K562 (cell line): ENCODE data around the gene ALG13. TPM values are rescaled to one million over a fixed set of nuclear protein-coding genes. Genes with fewer than 3 reads are reported as not detected.

Experiments used
- ATAC-seq: fragments of 200-7000 bp; cut with Tn5 transposase; 3 replicates; pipeline ENCODE4 v1.9.1; 2020; ENCODE audit warnings: moderate library complexity
- BruUV-seq: library from RNA; stranded (reverse); fragments of 400-500 nt; replicated peaks from 2 replicates; lab custom pipeline; 2021; lab: Mats Ljungman, UMichigan
- CTCF ChIA-PET: fragments of 300-600 bp; formaldehyde crosslinking; extraction: SDS; loops from one replicate; lab custom pipeline; 2021; ENCODE audit warnings: low intra/inter-chr PET ratio; lab: Yijun Ruan, JAX
- POLR2A ChIA-PET: fragments of 300-600, 350-650 bp; sonication (Branson Sonifier 250); formaldehyde crosslinking; extraction: SDS; loops from one replicate; lab custom pipeline; 2021; ENCODE audit warnings: antibody characterized with exemption, inconsistent platforms; lab: Yijun Ruan, JAX
- DNase-seq, 4 experiments: peaks; one replicate each; pipeline versions ENCODE4 v3.0.0 to v3.0.0-alpha.2; 2011 to 2018; ENCODE audit warnings: low spot score in 3 of 4, mixed read lengths in 3 of 4; ENCODE audit errors: extremely low read depth in 1 of 4
- FAIRE-seq: peaks from 2 replicates; lab custom pipeline; 2011; peaks lifted over from hg19 to GRCh38; lab: Jason Lieb, UNC
- H2AFZ ChIP-seq: 2 replicates; pipeline ENCODE4 v1.6.0; 2011; ENCODE audit warnings: low read depth, low read length, control low read depth, inconsistent platforms
- H3K27ac ChIP-seq: fragments of 200-600 bp; 3 replicates; pipeline ENCODE4 v1.8.0; 2011; ENCODE audit warnings: low read depth, mild to moderate bottlenecking, control low read depth, inconsistent platforms, low read length, moderate library complexity, mixed read lengths; ENCODE audit errors: extremely low read depth
- H3K27me3 ChIP-seq, 2 experiments: fragments of 300-600 bp in 1 of 2; 2 replicates in 1 of 2; 3 replicates in 1 of 2; pipeline versions ENCODE4 v1.6.0 to v1.8.0; 2011; ENCODE audit warnings: inconsistent platforms in 2 of 2, low read length in 2 of 2, mild to moderate bottlenecking in 1 of 2, mixed read lengths in 1 of 2, moderate library complexity in 1 of 2; ENCODE audit not compliant: control insufficient read depth in 2 of 2, insufficient read depth in 2 of 2
- H3K36me3 ChIP-seq: fragments of 300-600 bp; 3 replicates; pipeline ENCODE4 v1.8.0; 2011; ENCODE audit warnings: mild to moderate bottlenecking, low read length, inconsistent platforms; ENCODE audit not compliant: control insufficient read depth, insufficient read depth
- H3K4me1 ChIP-seq, 2 experiments: fragments of 200-600 bp in 1 of 2; replicated peaks in 1 of 2; 2 replicates in 1 of 2; 3 replicates in 1 of 2; pipeline versions ENCODE4 v1.5.1 to v1.8.0; 2011; ENCODE audit warnings: inconsistent platforms in 2 of 2, low read length in 2 of 2, mild to moderate bottlenecking in 1 of 2, mixed read lengths in 1 of 2, moderate library complexity in 1 of 2; ENCODE audit not compliant: control insufficient read depth in 2 of 2, insufficient read depth in 2 of 2
- H3K4me2 ChIP-seq: 2 replicates; pipeline ENCODE4 v1.6.1; 2011; ENCODE audit warnings: low read length, control low read depth, inconsistent platforms, mixed read lengths; ENCODE audit not compliant: insufficient read depth
- H3K4me3 ChIP-seq: fragments of 200-600 bp; sonication (generic), shearing (Covaris generic); 2 replicates; pipeline ENCODE4 v1.5.1; 2016; ENCODE audit warnings: control low read depth, inconsistent platforms
- H3K79me2 ChIP-seq: fragments of 200-600 bp; 3 replicates; pipeline ENCODE4 v1.8.0; 2011; ENCODE audit warnings: low read length, inconsistent platforms; ENCODE audit not compliant: control insufficient read depth, insufficient read depth
- H3K9ac ChIP-seq, 2 experiments: 2 replicates each; pipeline versions ENCODE4 v1.6.0 to v1.6.1; 2011; ENCODE audit warnings: low read depth in 2 of 2, low read length in 2 of 2, control low read depth in 1 of 2, inconsistent platforms in 1 of 2, mild to moderate bottlenecking in 1 of 2, mixed read lengths in 1 of 2; ENCODE audit not compliant: insufficient read depth in 1 of 2
- H3K9me1 ChIP-seq: one replicate; pipeline ENCODE4 v1.6.0; 2011; ENCODE audit warnings: inconsistent platforms, mild to moderate bottlenecking, low read length, moderate library complexity; ENCODE audit not compliant: control insufficient read depth, insufficient read depth
- H3K9me3 ChIP-seq: replicated peaks from 2 replicates; pipeline ENCODE4 v1.5.1; 2011; ENCODE audit warnings: low read depth, low read length, inconsistent platforms; ENCODE audit not compliant: control insufficient read depth, insufficient read depth
- H4K20me1 ChIP-seq: replicated peaks from 2 replicates; pipeline ENCODE4 v1.6.1; 2011; ENCODE audit warnings: low read length, inconsistent platforms, mixed read lengths; ENCODE audit not compliant: control insufficient read depth, insufficient read depth
- ARID2 ChIP-seq: fragments of 450-650 bp; IDR thresholded peaks from 2 replicates; pipeline ENCODE4 v1.6.1; 2017; ENCODE audit warnings: antibody characterized with exemption, mild to moderate bottlenecking
- CBFA2T3 ChIP-seq: fragments of 450-650 bp; IDR thresholded peaks from 2 replicates; pipeline ENCODE4 v1.6.1; 2017
- CBX5 ChIP-seq: IDR thresholded peaks from 2 replicates; pipeline ENCODE4 v1.6.1; 2014; ENCODE audit warnings: low read depth, borderline replicate concordance
- COPS2 ChIP-seq: fragments of 450-650 bp; conservative IDR thresholded peaks from 2 replicates; pipeline ENCODE4 v1.6.1; 2016; ENCODE audit warnings: mild to moderate bottlenecking, moderate library complexity
- CSDE1 ChIP-seq, 2 experiments: fragments of 450-650 bp; IDR thresholded peaks; 2 replicates each; pipeline ENCODE4 v1.6.1; 2016; ENCODE audit warnings: mild to moderate bottlenecking in 1 of 2
- FOXA1 ChIP-seq: fragments of 450-650 bp; IDR thresholded peaks from 2 replicates; pipeline ENCODE4 v1.6.1; 2016; ENCODE audit warnings: mild to moderate bottlenecking, borderline replicate concordance
- KHSRP ChIP-seq: fragments of 450-650 bp; IDR thresholded peaks from 2 replicates; pipeline ENCODE4 v1.6.1; 2017
- KLF13 ChIP-seq: fragments of 450-650 bp; IDR thresholded peaks from 2 replicates; pipeline ENCODE4 v1.6.1; 2016; ENCODE audit warnings: missing genetic modification characterization, low read depth, mild to moderate bottlenecking, missing compliant biosample characterization, moderate library complexity, borderline replicate concordance
- NR2C2 ChIP-seq, 2 experiments: fragments of 200-800 bp in 1 of 2; sonication (Bioruptor generic) in 1 of 2; sonication (generic) in 1 of 2; formaldehyde crosslinking in 1 of 2; IDR thresholded peaks; 2 replicates each; pipeline versions ENCODE4 v1.6.1 to v1.8.0; 2016 to 2022; ENCODE audit warnings: mild to moderate bottlenecking in 1 of 2, missing compliant biosample characterization in 1 of 2, missing genetic modification characterization in 1 of 2, missing genetic modification reagents in 1 of 2
- SMAD4 ChIP-seq: fragments of 250-450 bp; sonication (Bioruptor Pico); conservative IDR thresholded peaks from 2 replicates; pipeline ENCODE4 v1.8.0; 2021; ENCODE audit warnings: inconsistent platforms, mild to moderate bottlenecking, moderate library complexity
- ZNF175 ChIP-seq: fragments of 200-800 bp; sonication (Bioruptor generic); IDR thresholded peaks from 2 replicates; pipeline ENCODE4 v1.6.1; 2016; ENCODE audit warnings: low read depth, mild to moderate bottlenecking, missing genetic modification characterization, missing compliant biosample characterization
- ZNF695 ChIP-seq: fragments of 450-650 bp; formaldehyde crosslinking; IDR thresholded peaks from 2 replicates; pipeline ENCODE4 v1.4.0; 2020; ENCODE audit warnings: mild to moderate bottlenecking, moderate library complexity
- WGBS: fragments of 100-300 bp; shearing (Covaris generic); methylation state at CpG from one replicate; pipeline ENCODE4 v1.1.6; 2016; ENCODE audit warnings: low coverage, mixed read lengths; ENCODE audit not compliant: insufficient coverage; ENCODE audit errors: missing lambda C conversion rate; 5-methylcytosine and 5-hydroxymethylcytosine counted together
- in situ Hi-C: fragments of 300-500 bp; cut with MboI; formaldehyde crosslinking; loops from 4 replicates; pipeline ENCODE4 v1.15.0; 2018; ENCODE audit warnings: inconsistent platforms, mixed read lengths
- intact Hi-C: fragments of 100-400 bp; cut with micrococcal nuclease; formaldehyde crosslinking; loops from 2 replicates; pipeline ENCODE4 v1.14.2; 2022
- polyA plus RNA-seq, 8 experiments: library from polyadenylated mRNA; depleted of rRNA in 4 of 8; stranded (reverse) in 5 of 8; unstranded in 3 of 8; fragments of >200 nt; fragmentation: Nextera tagmentation in 2 of 8; fragmentation: Illumina TruSeq in 1 of 8; extraction: Ambion mirVana in 2 of 8; extraction: Trizol in 1 of 8; gene quantifications; 2 replicates each; pipeline versions ENCODE4 v1.2.1 to v1.2.3, GENCODE V29; 2011 to 2014; ENCODE audit warnings: inconsistent platforms in 1 of 8, missing spikeins in 1 of 8
- total RNA-seq, 7 experiments: library from RNA; depleted of rRNA in 6 of 7; stranded (reverse); fragments of >200 nt in 6 of 7; fragmentation: Illumina TruSeq in 2 of 7; extraction: Trizol in 2 of 7; gene quantifications; 2 replicates each; pipeline versions ENCODE4 v1.2.1 to v1.2.3, GENCODE V29; 2011 to 2021; ENCODE audit warnings: low replicate concordance in 1 of 7
- TF ChIP-seq, protein P1 (sequence below): fragments of 250-450 bp; sonication (Bioruptor Pico); IDR thresholded peaks from 2 replicates; pipeline ENCODE4 v1.8.0; 2021; ENCODE audit warnings: borderline replicate concordance, mild to moderate bottlenecking, moderate library complexity; ENCODE audit not compliant: poor library complexity, severe bottlenecking
- TF ChIP-seq, protein P2 (sequence below): sonication (generic); formaldehyde crosslinking; IDR thresholded peaks from 2 replicates; pipeline ENCODE4 v1.8.1; 2023; ENCODE audit warnings: mild to moderate bottlenecking, missing genetic modification reagents
- TF ChIP-seq, protein P3 (sequence below): sonication (generic); IDR thresholded peaks from 2 replicates; pipeline ENCODE4 v1.6.1; 2016
- TF ChIP-seq, protein P4 (sequence below): fragments of 250-450 bp; sonication (Bioruptor Pico); IDR thresholded peaks from 2 replicates; pipeline ENCODE4 v1.4.0; 2020; ENCODE audit warnings: mild to moderate bottlenecking
- TF ChIP-seq, protein P5 (sequence below): fragments of 250-450 bp; sonication (Bioruptor Pico); IDR thresholded peaks from 2 replicates; pipeline ENCODE4 v1.5.0; 2020; ENCODE audit warnings: mild to moderate bottlenecking, borderline replicate concordance

The ALG13 gene
- total and polyA plus RNA-seq, 9 of the 15 experiments (the other 6 are each of a cell fraction or from before 2014, with no cell fraction given), result 40.3 to 117 (median 68.2) TPM

DNA sequence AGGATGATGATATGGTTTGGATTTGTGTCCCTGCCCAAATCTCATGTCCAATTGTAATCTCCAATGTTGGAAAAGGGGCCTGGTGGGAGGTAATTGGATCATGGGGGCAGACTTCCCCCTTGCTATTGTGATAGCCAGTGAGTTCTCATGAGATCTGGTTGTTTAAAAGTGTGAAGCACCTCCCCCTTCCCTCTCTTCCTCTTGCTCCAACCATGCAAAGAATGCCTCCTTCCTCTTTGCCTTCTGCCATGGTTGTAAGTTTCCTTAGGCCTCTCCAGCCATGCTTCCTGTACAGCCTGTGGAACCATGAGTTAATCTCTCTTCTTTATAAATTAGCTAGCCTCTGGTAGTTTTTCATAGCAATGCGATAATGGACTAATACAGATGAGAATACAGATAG is 19.7 kb upstream of the ALG13 start:
- Histone ChIP-seq H2AFZ (no peak overlapping the region), H3K27ac (no peak overlapping the region), H4K20me1 (no peaks in the 10 kb centered on the region), H3K4me2 (no peak overlapping the region), H3K27me3 (no peaks in the 10 kb centered on the region), H3K9me3 (no peaks in the 10 kb centered on the region), H3K9me1 (no peaks in the 10 kb centered on the region), H3K4me1 (no peaks in the 10 kb centered on the region), H3K4me3 (no peak overlapping the region), H3K79me2 (no peaks in the 10 kb centered on the region), H3K36me3 (no peaks in the 10 kb centered on the region), H3K9ac (no peak overlapping the region)
- no peak for FAIRE-seq
- WGBS, result 9% methylated on average over 1 of the region's 1 CpG
- BruUV-seq, result no TSS peak
- intact Hi-C loops, result no loop called here
- in situ Hi-C loops, result no loop called here
- POLR2A ChIA-PET, result no interaction called here
- CTCF ChIA-PET, result no interaction called here
- no peak for ATAC-seq
- DNase-seq, result no peak
- TF ChIP-seq NR2C2 (CRISPR knock-in tag; IDR thresholded peaks at IDR 0.05) (no peak), NR2C2 (tag; IDR thresholded peaks at IDR 0.05) (no peak), ZNF695 (CRISPR knock-in tag) (no peak), CBFA2T3 (no peak), CBX5 (no peak), CSDE1 (IDR thresholded peaks at IDR 0.05) (no peak), FOXA1 (no peak), ZNF175 (CRISPR knock-in tag) (no peak), ARID2 (no peak), KHSRP (no peak), SMAD4 (no peak), COPS2 (no peak), KLF13 (tag) (no peak)
- TF ChIP-seq, protein P1, sequence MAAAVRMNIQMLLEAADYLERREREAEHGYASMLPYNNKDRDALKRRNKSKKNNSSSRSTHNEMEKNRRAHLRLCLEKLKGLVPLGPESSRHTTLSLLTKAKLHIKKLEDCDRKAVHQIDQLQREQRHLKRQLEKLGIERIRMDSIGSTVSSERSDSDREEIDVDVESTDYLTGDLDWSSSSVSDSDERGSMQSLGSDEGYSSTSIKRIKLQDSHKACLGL, result no peak
- TF ChIP-seq, protein P2, sequence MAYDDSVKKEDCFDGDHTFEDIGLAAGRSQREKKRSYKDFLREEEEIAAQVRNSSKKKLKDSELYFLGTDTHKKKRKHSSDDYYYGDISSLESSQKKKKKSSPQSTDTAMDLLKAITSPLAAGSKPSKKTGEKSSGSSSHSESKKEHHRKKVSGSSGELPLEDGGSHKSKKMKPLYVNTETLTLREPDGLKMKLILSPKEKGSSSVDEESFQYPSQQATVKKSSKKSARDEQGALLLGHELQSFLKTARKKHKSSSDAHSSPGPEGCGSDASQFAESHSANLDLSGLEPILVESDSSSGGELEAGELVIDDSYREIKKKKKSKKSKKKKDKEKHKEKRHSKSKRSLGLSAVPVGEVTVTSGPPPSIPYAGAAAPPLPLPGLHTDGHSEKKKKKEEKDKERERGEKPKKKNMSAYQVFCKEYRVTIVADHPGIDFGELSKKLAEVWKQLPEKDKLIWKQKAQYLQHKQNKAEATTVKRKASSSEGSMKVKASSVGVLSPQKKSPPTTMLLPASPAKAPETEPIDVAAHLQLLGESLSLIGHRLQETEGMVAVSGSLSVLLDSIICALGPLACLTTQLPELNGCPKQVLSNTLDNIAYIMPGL, result no peak
- TF ChIP-seq, protein P3, sequence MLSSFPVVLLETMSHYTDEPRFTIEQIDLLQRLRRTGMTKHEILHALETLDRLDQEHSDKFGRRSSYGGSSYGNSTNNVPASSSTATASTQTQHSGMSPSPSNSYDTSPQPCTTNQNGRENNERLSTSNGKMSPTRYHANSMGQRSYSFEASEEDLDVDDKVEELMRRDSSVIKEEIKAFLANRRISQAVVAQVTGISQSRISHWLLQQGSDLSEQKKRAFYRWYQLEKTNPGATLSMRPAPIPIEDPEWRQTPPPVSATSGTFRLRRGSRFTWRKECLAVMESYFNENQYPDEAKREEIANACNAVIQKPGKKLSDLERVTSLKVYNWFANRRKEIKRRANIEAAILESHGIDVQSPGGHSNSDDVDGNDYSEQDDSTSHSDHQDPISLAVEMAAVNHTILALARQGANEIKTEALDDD, result no peak
- TF ChIP-seq, protein P4, sequence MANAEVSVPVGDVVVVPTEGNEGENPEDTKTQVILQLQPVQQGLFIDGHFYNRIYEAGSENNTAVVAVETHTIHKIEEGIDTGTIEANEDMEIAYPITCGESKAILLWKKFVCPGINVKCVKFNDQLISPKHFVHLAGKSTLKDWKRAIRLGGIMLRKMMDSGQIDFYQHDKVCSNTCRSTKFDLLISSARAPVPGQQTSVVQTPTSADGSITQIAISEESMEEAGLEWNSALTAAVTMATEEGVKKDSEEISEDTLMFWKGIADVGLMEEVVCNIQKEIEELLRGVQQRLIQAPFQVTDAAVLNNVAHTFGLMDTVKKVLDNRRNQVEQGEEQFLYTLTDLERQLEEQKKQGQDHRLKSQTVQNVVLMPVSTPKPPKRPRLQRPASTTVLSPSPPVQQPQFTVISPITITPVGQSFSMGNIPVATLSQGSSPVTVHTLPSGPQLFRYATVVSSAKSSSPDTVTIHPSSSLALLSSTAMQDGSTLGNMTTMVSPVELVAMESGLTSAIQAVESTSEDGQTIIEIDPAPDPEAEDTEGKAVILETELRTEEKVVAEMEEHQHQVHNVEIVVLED, result no peak
- TF ChIP-seq, protein P5, sequence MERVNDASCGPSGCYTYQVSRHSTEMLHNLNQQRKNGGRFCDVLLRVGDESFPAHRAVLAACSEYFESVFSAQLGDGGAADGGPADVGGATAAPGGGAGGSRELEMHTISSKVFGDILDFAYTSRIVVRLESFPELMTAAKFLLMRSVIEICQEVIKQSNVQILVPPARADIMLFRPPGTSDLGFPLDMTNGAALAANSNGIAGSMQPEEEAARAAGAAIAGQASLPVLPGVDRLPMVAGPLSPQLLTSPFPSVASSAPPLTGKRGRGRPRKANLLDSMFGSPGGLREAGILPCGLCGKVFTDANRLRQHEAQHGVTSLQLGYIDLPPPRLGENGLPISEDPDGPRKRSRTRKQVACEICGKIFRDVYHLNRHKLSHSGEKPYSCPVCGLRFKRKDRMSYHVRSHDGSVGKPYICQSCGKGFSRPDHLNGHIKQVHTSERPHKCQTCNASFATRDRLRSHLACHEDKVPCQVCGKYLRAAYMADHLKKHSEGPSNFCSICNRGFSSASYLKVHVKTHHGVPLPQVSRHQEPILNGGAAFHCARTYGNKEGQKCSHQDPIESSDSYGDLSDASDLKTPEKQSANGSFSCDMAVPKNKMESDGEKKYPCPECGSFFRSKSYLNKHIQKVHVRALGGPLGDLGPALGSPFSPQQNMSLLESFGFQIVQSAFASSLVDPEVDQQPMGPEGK (CRISPR knock-in tag), result no peak
